GM19328 (cell line): ENCODE data around the gene TAP2.
"Not testable (repeated sequence)": the region's sequence is repeated elsewhere in the genome, so short reads cannot be mapped to it uniquely, and the experiment has no call there.

ENCODE experiments used
- ATAC-seq: cut with Tn5 transposase; IDR thresholded peaks from one replicate; pipeline ENCODE4 v1.9.1; 2021; ENCODE audit warnings: mild to moderate bottlenecking, moderate library complexity; ENCODE audit not compliant: unreplicated experiment

TAP2 gene

DNA sequence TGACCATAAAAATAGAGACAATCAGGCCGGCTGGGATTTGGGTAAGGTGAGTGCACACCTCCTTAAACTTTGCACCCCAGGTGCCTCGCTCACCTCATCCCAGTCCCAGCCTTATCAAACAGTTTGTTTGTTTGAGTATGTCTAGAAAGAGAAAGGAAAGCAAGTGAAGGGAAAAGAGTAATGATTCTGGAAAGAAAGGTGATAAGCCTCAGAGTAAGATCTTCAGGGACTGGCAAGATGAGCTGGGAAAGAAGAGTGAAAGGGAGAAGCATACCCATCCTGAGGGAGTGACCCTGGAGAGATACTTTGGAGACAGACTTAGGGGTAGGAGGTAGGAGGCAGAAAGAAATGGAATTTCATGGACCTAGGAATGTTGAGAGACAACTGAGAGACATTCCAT is 1.7 kb downstream of the TAP2 start:
- ATAC-seq: no peak

DNA sequence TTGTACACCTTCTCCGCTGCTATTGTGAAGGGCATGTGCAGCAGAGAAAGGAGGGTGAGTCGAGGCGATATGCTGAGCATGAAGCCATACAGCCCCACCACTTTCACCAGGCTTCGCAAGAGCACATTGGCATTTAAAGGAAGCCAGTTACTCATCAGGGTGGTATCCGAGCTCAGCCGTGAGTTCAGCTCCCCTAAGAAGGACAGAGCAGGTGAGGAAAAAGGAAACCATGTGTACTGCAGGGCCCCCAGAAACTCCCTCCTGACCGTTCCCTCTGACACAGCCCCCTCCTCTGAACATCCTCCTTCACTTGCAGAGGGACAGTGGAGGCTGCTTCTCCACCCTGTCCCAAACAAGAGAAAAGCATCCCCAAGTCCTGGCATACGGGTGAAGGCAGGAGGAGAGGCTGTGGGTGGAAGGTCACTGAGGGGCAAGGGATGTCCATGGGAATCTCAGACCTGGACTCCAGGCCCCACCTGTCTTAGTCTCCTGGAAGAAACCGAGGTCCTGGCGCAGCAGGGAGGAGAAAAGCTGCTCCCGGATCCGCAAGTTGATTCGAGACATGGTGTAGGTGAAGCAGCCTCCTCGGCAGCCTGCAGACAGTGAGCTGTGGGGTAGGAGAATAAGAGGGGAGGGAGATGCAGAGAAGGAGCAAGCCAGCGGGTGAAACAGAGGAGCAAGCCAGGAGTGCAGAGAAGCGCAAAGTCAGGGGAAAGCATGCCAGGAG is 3.2 kb downstream of the TAP2 start:
- ATAC-seq: no peak

DNA sequence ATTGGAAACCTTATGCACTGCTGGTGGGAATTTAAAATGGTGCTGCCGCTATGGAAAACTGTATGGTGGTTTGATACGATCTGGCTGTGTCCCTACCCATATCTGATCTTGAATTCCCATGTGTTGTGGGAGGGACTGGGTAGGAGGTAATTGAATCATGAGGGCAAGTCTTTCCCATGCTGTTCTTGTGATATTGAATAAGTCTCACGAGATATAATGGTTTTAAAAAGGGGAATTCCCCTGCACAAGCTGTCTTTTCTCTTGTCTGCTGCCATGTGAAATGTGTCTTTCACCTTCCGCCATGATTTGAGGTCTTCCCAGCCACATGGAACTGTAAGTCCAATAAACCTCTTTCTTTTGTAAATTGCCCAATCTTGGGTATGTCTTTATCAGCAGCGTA is 4.9 kb downstream of the TAP2 start:
- ATAC-seq: no peak

DNA sequence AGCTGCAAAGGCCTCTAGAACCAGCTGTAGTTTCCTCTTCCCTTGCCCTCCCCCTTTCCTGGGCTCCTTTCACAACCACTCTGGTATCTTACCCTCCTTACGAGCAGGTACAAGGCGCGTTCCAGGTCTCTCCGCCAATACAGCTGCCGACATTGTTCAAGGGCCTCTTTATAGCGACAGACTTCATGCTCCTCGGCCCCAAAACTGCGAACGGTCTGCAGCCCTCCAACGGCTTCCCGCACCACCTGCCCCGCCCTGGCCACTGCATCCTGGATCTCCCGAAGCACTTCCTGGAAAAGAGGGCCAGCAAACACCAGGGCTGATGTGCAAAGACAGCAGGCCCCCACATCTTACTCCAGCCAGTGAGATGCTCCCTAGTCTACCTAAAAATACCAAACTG is 6.0 kb downstream of the TAP2 start:
- ATAC-seq: no peak

- ATAC-seq: no peak
These were observed 7.6 kb downstream of the TAP2 start for GRCh38 chr6:32830936-32831335.

GRCh38 chr6:32830017-32830416 is 8.5 kb downstream of the TAP2 start:
- no peak for ATAC-seq

- ATAC-seq: no peak
These were observed 9.0 kb downstream of the TAP2 start for GRCh38 chr6:32829495-32829894.

GRCh38 chr6:32827025-32827424 is 11.5 kb downstream of the TAP2 start:
- ATAC-seq: no peak

DNA sequence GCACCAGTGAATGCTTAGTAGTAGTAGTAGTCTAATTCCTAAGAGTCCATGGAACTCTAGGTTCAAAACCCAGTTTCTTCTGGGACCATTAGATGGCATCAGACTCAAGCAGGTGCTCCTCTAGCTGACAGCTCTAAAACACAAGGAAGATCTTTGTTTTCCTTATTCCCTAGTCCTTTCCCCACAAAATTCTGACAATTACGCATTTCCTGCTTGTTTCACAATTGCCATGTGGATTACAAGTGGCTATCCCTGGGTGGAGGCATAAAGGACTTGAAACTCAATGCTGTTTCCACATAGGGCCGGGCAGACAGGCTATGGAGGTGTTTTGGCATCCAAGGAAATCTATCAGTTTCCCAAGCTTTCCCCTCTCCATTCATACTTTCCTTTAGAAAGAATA is 12.6 kb downstream of the TAP2 start:
- ATAC-seq: no peak

DNA sequence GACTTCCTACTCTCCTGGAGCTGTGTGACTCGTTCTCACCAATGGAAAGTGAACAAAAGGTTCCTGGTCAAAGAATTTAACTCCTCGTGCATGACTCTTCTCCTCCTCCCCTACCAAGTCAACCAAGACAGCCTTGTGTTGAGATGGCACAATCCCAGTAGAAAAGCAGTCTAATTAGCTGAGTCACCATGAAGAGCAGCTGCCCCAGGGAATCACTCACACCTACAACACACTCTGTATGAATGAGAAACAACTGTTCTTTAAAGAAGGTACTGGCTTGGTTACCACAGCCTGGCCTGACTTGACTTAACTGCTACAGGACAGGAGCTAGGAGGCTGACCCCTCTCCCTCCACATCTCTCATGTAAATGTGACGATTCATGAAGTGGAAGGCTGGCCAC is 18.8 kb downstream of the TAP2 start:
- ATAC-seq: no peak

- no peak for ATAC-seq
These were observed 19.7 kb downstream of the TAP2 start for GRCh38 chr6:32818867-32819266.

- ATAC-seq: no peak
These were observed 21.8 kb downstream of the TAP2 start, which contains the start of gene HLA-DOB for GRCh38 chr6:32816746-32817204. HLA-DOB (minus strand) TSS chr6:32817002; CDS start chr6:32816951, 51 bp downstream.

- ATAC-seq: peak; percentile 48
These were observed 22.5 kb downstream of the TAP2 start for GRCh38 chr6:32815996-32816395.

- ATAC-seq: no peak
These were observed 23.4 kb downstream of the TAP2 start for GRCh38 chr6:32815115-32815514.

DNA sequence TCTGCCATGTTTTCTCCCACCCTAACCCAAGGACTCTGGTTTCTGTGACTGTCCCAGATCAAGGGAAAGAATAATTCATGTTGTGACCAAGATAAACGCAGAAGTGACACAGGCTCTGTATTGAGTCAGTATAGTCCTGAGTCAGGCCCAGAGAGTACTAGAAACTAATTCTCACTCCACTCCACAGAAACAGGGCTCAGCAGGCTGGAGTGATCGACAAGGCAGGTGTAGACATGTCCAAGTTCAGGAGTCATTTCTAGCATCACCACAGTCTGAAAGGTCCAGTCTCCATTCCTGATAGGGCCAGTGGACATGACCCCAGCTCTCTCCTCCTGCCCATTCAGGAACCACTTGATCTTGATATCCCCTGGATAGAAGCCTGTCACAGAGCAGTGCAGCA is 24.4 kb downstream of the TAP2 start:
- no peak for ATAC-seq

GRCh38 chr6:32809171-32809570 is 29.4 kb downstream of the TAP2 start:
- ATAC-seq: no peak

DNA sequence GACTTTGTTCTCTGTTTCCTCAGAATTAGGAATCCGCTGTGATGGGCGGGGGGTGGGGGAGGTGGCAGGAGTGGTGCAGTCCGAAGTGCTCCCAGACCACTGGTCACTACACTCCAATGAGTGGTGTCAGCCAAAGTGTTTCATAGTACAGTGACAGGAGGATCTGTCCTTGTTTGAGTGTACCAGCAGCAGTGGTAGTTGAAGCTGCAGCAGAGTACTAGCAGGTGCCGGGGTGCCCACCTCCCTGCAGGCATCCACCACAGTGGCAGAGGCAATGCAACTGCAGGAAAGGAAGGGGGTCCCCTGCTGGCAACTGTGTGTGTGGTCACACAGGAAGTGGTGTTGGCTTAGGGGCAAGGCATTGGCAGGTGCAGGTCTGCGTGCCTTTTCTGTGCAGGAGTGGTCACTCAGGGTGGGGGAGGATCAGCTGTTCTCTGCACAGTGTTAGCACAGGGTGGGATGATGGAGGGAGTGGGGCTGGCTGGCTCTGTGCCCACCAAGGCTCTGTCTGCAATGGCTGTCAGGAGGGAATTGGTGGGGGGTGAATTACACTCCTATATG is 31.4 kb downstream of the TAP2 start:
- ATAC-seq: no peak

- not testable (repeated sequence) for ATAC-seq
These were observed 33.1 kb downstream of the TAP2 start for GRCh38 chr6:32805404-32805803.

- no peak for ATAC-seq
These were observed 35.1 kb downstream of the TAP2 start for GRCh38 chr6:32803416-32803815.

GRCh38 chr6:32799740-32800139 is 38.8 kb downstream of the TAP2 start:
- ATAC-seq: no peak

- ATAC-seq: no peak
These were observed 39.4 kb downstream of the TAP2 start for GRCh38 chr6:32799168-32799567.

GRCh38 chr6:32796848-32797776 is 41.4 kb downstream of the TAP2 start:
- no peak for ATAC-seq
